H9 (cell line): Measurements from ENCODE around the gene TMEM217. TPM values are rescaled to one million over a fixed set of nuclear protein-coding genes. Genes with fewer than 3 reads are reported as not detected.

Experiments
- DNase-seq: peaks from one replicate; pipeline ENCODE4 v3.0.0-alpha.2; 2017
- H2AFZ ChIP-seq: one replicate; pipeline ENCODE4 v1.6.1; 2013; ENCODE audit warnings: mild to moderate bottlenecking, low read length, control low read depth, moderate library complexity
- H2AK5ac ChIP-seq: 2 replicates; pipeline ENCODE4 v1.6.1; 2013; ENCODE audit warnings: low read length, control low read depth, mixed read lengths; ENCODE audit not compliant: insufficient read length
- H2BK120ac ChIP-seq: one replicate; pipeline ENCODE4 v1.6.1; 2013; ENCODE audit warnings: low read depth, mild to moderate bottlenecking, low read length, control low read depth, inconsistent platforms; ENCODE audit not compliant: poor library complexity, severe bottlenecking
- H2BK12ac ChIP-seq: 2 replicates; pipeline ENCODE4 v1.6.1; 2013; ENCODE audit warnings: low read length, control low read depth, mixed read lengths, low read depth; ENCODE audit not compliant: insufficient read length
- H2BK15ac ChIP-seq: 2 replicates; pipeline ENCODE4 v1.6.1; 2013; ENCODE audit warnings: low read depth, low read length, control low read depth
- H2BK20ac ChIP-seq: one replicate; pipeline ENCODE4 v1.6.1; 2013; ENCODE audit warnings: low read depth, mild to moderate bottlenecking, low read length, control low read depth, inconsistent platforms; ENCODE audit not compliant: poor library complexity, severe bottlenecking
- H2BK5ac ChIP-seq: 2 replicates; pipeline ENCODE4 v1.6.1; 2013; ENCODE audit warnings: low read length, control low read depth, mixed read lengths; ENCODE audit not compliant: insufficient read length
- H3K14ac ChIP-seq: 2 replicates; pipeline ENCODE4 v1.6.1; 2013; ENCODE audit warnings: low read length, control low read depth; ENCODE audit not compliant: insufficient read depth
- H3K18ac ChIP-seq: 2 replicates; pipeline ENCODE4 v1.6.1; 2013; ENCODE audit warnings: low read depth, mild to moderate bottlenecking, mixed read lengths, low read length, control low read depth; ENCODE audit not compliant: insufficient read length
- H3K23ac ChIP-seq: 2 replicates; pipeline ENCODE4 v1.6.1; 2013; ENCODE audit warnings: low read length, control low read depth, mixed read lengths, low read depth; ENCODE audit not compliant: insufficient read length
- H3K23me2 ChIP-seq: 2 replicates; pipeline ENCODE4 v1.6.1; 2013; ENCODE audit warnings: low read depth, mild to moderate bottlenecking, mixed read lengths, low read length, control low read depth; ENCODE audit not compliant: insufficient read length, poor library complexity, severe bottlenecking
- H3K27ac ChIP-seq: 2 replicates; pipeline ENCODE4 v1.5.1; 2013; ENCODE audit warnings: low read length, control low read depth, mixed read lengths, low read depth; ENCODE audit not compliant: insufficient read length
- H3K27me3 ChIP-seq: 2 replicates; pipeline ENCODE4 v1.6.1; 2013; ENCODE audit warnings: low read length, control low read depth, inconsistent platforms; ENCODE audit not compliant: insufficient read depth
- H3K4ac ChIP-seq: 2 replicates; pipeline ENCODE4 v1.6.1; 2013; ENCODE audit warnings: low read depth, mild to moderate bottlenecking, control low read depth, inconsistent platforms, low read length, moderate library complexity
- H3K4me1 ChIP-seq: 2 replicates; pipeline ENCODE4 v1.6.1; 2013; ENCODE audit warnings: low read length, control low read depth, inconsistent platforms; ENCODE audit not compliant: insufficient read depth
- H3K4me2 ChIP-seq: 2 replicates; pipeline ENCODE4 v1.6.1; 2013; ENCODE audit warnings: low read length, control low read depth, mixed read lengths; ENCODE audit not compliant: insufficient read length, insufficient read depth
- H3K56ac ChIP-seq: 2 replicates; pipeline ENCODE4 v1.6.1; 2013; ENCODE audit warnings: low read depth, mild to moderate bottlenecking, mixed read lengths, low read length, control low read depth; ENCODE audit not compliant: insufficient read length
- H3K79me1 ChIP-seq: 2 replicates; pipeline ENCODE4 v1.6.1; 2013; ENCODE audit warnings: low read depth, mild to moderate bottlenecking, moderate library complexity, low read length, control low read depth, inconsistent platforms; ENCODE audit not compliant: insufficient read depth, poor library complexity, severe bottlenecking
- H3K79me2 ChIP-seq: 2 replicates; pipeline ENCODE4 v1.6.1; 2013; ENCODE audit warnings: low read length, control low read depth, inconsistent platforms; ENCODE audit not compliant: insufficient read depth
- H3K9ac ChIP-seq: 2 replicates; pipeline ENCODE4 v1.6.1; 2013; ENCODE audit warnings: low read length, control low read depth, mixed read lengths; ENCODE audit not compliant: insufficient read length; ENCODE audit errors: extremely low read depth
- H3K9me3 ChIP-seq: one replicate; pipeline ENCODE4 v1.6.1; 2013; ENCODE audit warnings: low read depth, low read length, inconsistent platforms; ENCODE audit not compliant: control insufficient read depth
- H3T11ph ChIP-seq: one replicate; pipeline ENCODE4 v1.6.1; 2013; ENCODE audit warnings: mild to moderate bottlenecking, low read length, control low read depth, inconsistent platforms
- H4K20me1 ChIP-seq: one replicate; pipeline ENCODE4 v1.6.1; 2013; ENCODE audit not compliant: control insufficient read depth, insufficient read length, insufficient read depth
- H4K5ac ChIP-seq: 2 replicates; pipeline ENCODE4 v1.6.1; 2013; ENCODE audit warnings: low read depth, mild to moderate bottlenecking, mixed read lengths, low read length, control low read depth; ENCODE audit not compliant: insufficient read length
- H4K8ac ChIP-seq: replicated peaks from 2 replicates; pipeline ENCODE4 v1.6.1; 2013; ENCODE audit warnings: low read length, control low read depth, mixed read lengths, low read depth; ENCODE audit not compliant: insufficient read length
- H4K91ac ChIP-seq: 2 replicates; pipeline ENCODE4 v1.6.1; 2013; ENCODE audit warnings: low read depth, mild to moderate bottlenecking, moderate library complexity, mixed read lengths, low read length, control low read depth; ENCODE audit not compliant: insufficient read length
- H3K27ac Mint-ChIP-seq, 3 experiments: 2 replicates in 2 of 3; 3 replicates in 1 of 3; pipeline ENCODE4 v1.8.0; 2020 to 2021; ENCODE audit warnings: mixed read lengths in 3 of 3, mild to moderate bottlenecking in 1 of 3, moderate library complexity in 1 of 3
- H3K27me3 Mint-ChIP-seq: 2 replicates; pipeline ENCODE4 v1.8.0; 2021; ENCODE audit warnings: low read depth, mild to moderate bottlenecking, moderate library complexity, mixed read lengths
- H3K36me3 Mint-ChIP-seq, 3 experiments: 2 replicates in 2 of 3; 3 replicates in 1 of 3; pipeline ENCODE4 v1.8.0; 2020 to 2021; ENCODE audit warnings: low read depth in 3 of 3, mixed read lengths in 3 of 3; ENCODE audit not compliant: insufficient read depth in 1 of 3
- H3K4me1 Mint-ChIP-seq, 2 experiments: 2 replicates each; pipeline ENCODE4 v1.8.0; 2020; ENCODE audit warnings: mixed read lengths in 2 of 2
- H3K4me3 Mint-ChIP-seq, 2 experiments: 2 replicates in 1 of 2; 3 replicates in 1 of 2; pipeline ENCODE4 v1.8.0; 2020 to 2021; ENCODE audit warnings: mild to moderate bottlenecking in 2 of 2, mixed read lengths in 2 of 2, moderate library complexity in 1 of 2
- H3K9me3 Mint-ChIP-seq, 2 experiments: 2 replicates in 1 of 2; 3 replicates in 1 of 2; pipeline ENCODE4 v1.8.0; 2020; ENCODE audit warnings: mild to moderate bottlenecking in 2 of 2, mixed read lengths in 2 of 2, moderate library complexity in 1 of 2
- WGBS: extraction: QIAGEN DNeasy Blood & Tissue Kit; methylation state at CpG from one replicate; pipeline ENCODE4 v1.1.7; 2013; ENCODE audit warnings: missing lambda C conversion rate, low lambda C conversion rate, mixed read lengths; ENCODE audit not compliant: insufficient read length; ENCODE audit errors: extremely low coverage; 5-methylcytosine and 5-hydroxymethylcytosine counted together
- total RNA-seq: library from RNA; stranded (reverse); gene quantifications from 2 replicates; pipeline ENCODE4 v1.2.1, GENCODE V29; 2021
- TF ChIP-seq, protein P1 (sequence below): fragments of 200-600 bp; sonication (generic); conservative IDR thresholded peaks from 3 replicates; pipeline ENCODE4 v1.8.0; 2021; ENCODE audit warnings: antibody characterized with exemption, mild to moderate bottlenecking

The TMEM217 gene
- total RNA-seq, 1 experiment from 2014 or later: 1.1 TPM

DNA sequence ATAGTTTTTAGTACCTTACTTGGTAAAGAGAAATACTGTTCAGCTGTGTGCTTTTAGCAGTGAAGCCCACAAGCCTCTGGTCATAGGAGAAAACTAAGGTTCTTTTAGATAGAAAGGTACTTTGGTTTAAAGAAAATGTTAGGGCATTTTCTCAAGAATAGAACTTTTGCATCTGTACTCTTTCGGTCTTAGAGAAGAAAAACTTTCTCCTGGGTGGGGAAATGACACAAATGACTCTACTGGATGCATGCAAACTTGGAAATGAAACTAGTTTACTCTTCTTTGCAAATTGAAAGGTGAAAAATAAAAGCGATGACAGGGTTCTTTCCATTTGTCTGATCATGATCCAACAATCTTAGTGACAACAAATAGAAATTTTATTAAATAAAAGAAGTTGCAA is 2.1 kb upstream of the TMEM217 start:
- TF ChIP-seq, protein P1, sequence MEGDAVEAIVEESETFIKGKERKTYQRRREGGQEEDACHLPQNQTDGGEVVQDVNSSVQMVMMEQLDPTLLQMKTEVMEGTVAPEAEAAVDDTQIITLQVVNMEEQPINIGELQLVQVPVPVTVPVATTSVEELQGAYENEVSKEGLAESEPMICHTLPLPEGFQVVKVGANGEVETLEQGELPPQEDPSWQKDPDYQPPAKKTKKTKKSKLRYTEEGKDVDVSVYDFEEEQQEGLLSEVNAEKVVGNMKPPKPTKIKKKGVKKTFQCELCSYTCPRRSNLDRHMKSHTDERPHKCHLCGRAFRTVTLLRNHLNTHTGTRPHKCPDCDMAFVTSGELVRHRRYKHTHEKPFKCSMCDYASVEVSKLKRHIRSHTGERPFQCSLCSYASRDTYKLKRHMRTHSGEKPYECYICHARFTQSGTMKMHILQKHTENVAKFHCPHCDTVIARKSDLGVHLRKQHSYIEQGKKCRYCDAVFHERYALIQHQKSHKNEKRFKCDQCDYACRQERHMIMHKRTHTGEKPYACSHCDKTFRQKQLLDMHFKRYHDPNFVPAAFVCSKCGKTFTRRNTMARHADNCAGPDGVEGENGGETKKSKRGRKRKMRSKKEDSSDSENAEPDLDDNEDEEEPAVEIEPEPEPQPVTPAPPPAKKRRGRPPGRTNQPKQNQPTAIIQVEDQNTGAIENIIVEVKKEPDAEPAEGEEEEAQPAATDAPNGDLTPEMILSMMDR: no peak
- H3K4me3 Mint-ChIP-seq: no peak overlapping the region
- H4K8ac ChIP-seq: no peak overlapping the region

More for the DNA sequence above, 2.1 kb upstream of the TMEM217 start:
- H2AFZ ChIP-seq: no peak overlapping the region
- H3K27ac ChIP-seq: no peak overlapping the region
- H3K9ac ChIP-seq: no peak overlapping the region
- no CpG with 5 or more reads among the region's 2 CpGs for WGBS
- H3K18ac ChIP-seq: no peak overlapping the region
- H3T11ph ChIP-seq: no peak overlapping the region
- H2AK5ac ChIP-seq: no peak overlapping the region
- H2BK5ac ChIP-seq: no peak overlapping the region
- no peak overlapping the region for H3K56ac ChIP-seq
- H4K20me1 ChIP-seq: no peaks in the 10 kb centered on the region
- DNase-seq: no peak
- H3K23ac ChIP-seq: no peak overlapping the region
- H3K27me3 ChIP-seq: no peaks in the 10 kb centered on the region
- H3K14ac ChIP-seq: no peak overlapping the region
- peaks cover 4% of the 10 kb centered on the region for H3K23me2 ChIP-seq
- no peak overlapping the region for H2BK20ac ChIP-seq
- H2BK15ac ChIP-seq: no peak overlapping the region
- H3K36me3 Mint-ChIP-seq: peaks cover 0 to 3% (median 2%) of the 10 kb centered on the region in 3 experiments; a peak in 3 of 7 replicates
- H3K4me1 Mint-ChIP-seq: peaks cover 40 to 44% of the 10 kb centered on the region in 2 experiments
- no peaks in the 10 kb centered on the region for H3K9me3 ChIP-seq
- no peak overlapping the region for H2BK120ac ChIP-seq
- no peaks in the 10 kb centered on the region for H3K79me1 ChIP-seq
- no peak overlapping the region for H2BK12ac ChIP-seq
- no peaks in the 10 kb centered on the region for H3K4me1 ChIP-seq
- no peak overlapping the region for H4K5ac ChIP-seq
- H3K9me3 Mint-ChIP-seq: no peaks in the 10 kb centered on the region
- no peak overlapping the region for H4K91ac ChIP-seq
- peaks cover 11% of the 10 kb centered on the region; the same call in 1 of the 2 replicates for H3K79me2 ChIP-seq
- no peak overlapping the region for H3K4me2 ChIP-seq
- no peak overlapping the region for H3K4ac ChIP-seq
- H3K27ac Mint-ChIP-seq: no peak overlapping the region
- peaks cover 12% of the 10 kb centered on the region for H3K27me3 Mint-ChIP-seq
